HCT116 (cell line): ENCODE data around the gene GSDMA.

ENCODE experiments used
- CTCF ChIP-seq, 3 experiments: fragments of 200-600 bp in 1 of 3; sonication (generic) in 1 of 3; IDR thresholded peaks in 2 of 3; conservative IDR thresholded peaks in 1 of 3; 2 replicates each; pipeline ENCODE4 v1.5.1; 2012 to 2017; ENCODE audit warnings: low read depth in 2 of 3, low read length in 2 of 3, antibody characterized with exemption in 1 of 3, borderline replicate concordance in 1 of 3, control low read depth in 1 of 3, mild to moderate bottlenecking in 1 of 3, mixed read lengths in 1 of 3, mixed run types in 1 of 3, moderate library complexity in 1 of 3; ENCODE audit not compliant: insufficient read depth in 1 of 3
- EGR1 ChIP-seq: IDR thresholded peaks from 2 replicates; pipeline ENCODE4 v1.6.1; 2012; ENCODE audit warnings: low read depth
- EZH2 ChIP-seq: fragments of 200-600 bp; sonication (generic); IDR thresholded peaks from 2 replicates; pipeline ENCODE4 v1.6.1; 2017; ENCODE audit warnings: antibody characterized with exemption, mixed run types
- POLR2A ChIP-seq: IDR thresholded peaks from 2 replicates; pipeline ENCODE4 v1.7.0; 2011; ENCODE audit warnings: borderline replicate concordance; ENCODE audit not compliant: insufficient read depth, insufficient read length; ENCODE audit errors: extremely low read depth
- POLR2AphosphoS5 ChIP-seq: IDR thresholded peaks from 2 replicates; pipeline ENCODE4 v1.6.1; 2011; ENCODE audit warnings: mild to moderate bottlenecking, low read depth, low read length, moderate library complexity
- RAD21 ChIP-seq: IDR thresholded peaks from 2 replicates; pipeline ENCODE4 v1.6.1; 2012; ENCODE audit warnings: low read depth, mild to moderate bottlenecking
- REST ChIP-seq: IDR thresholded peaks from 2 replicates; pipeline ENCODE4 v1.6.1; 2012; ENCODE audit warnings: low read depth
- YY1 ChIP-seq: IDR thresholded peaks from 2 replicates; pipeline ENCODE4 v1.6.1; 2011; ENCODE audit warnings: low read length, low read depth, moderate library complexity, mild to moderate bottlenecking; ENCODE audit not compliant: insufficient replicate concordance; ENCODE audit errors: extremely low read depth

GRCh38 chr17:39925282-39926134 is 37.3 kb upstream of the GSDMA start:
- TF ChIP-seq POLR2AphosphoS5 (no peak), CTCF (IDR thresholded peaks at IDR 0.05 in 2 of 3, conservative IDR thresholded peaks at IDR 0.05 in 1 of 3; ENCODE audit: borderline replicate concordance in 1 of 3, insufficient read depth in 1 of 3, low read depth in 2 of 3, low read length in 2 of 3) (no peak), YY1 (no peak), POLR2A (no peak), EGR1 (no peak), RAD21 (no peak), REST (no peak), EZH2 (no peak)
